ENCODE measurements around the gene PCBP2.

Gene PCBP2

GRCh38 chr12:53514628-53515290, 62.9 kb downstream of the PCBP2 start:
- Histone ChIP-seq H3K36me3 (ENCODE audit: control insufficient read depth, insufficient read depth, low read length) (peaks cover 15% of the 10 kb centered on the region), H3K4me3 (replicated peaks; ENCODE audit: low read depth, low read length) (no peak overlapping the region), H3K27me3 (replicated peaks; ENCODE audit: control insufficient read depth, insufficient read depth, low read length) (no peaks in the 10 kb centered on the region)
- no peak for TF ChIP-seq CTCF (IDR thresholded peaks at IDR 0.05; ENCODE audit: insufficient read depth, low read length, poor library complexity, severe bottlenecking)
- no peak for DNase-seq (ENCODE audit: extremely low read depth, insufficient read length)

GRCh38 chr12:53515291-53515680, 63.4 kb downstream of the PCBP2 start:
- H3K36me3 ChIP-seq (ENCODE audit: control insufficient read depth, insufficient read depth, low read length), result peaks cover 13% of the 10 kb centered on the region

GRCh38 chr12:53516758-53517455, 65.0 kb downstream of the PCBP2 start:
- H3K36me3 ChIP-seq (ENCODE audit: control insufficient read depth, insufficient read depth, low read length), result peaks cover 9% of the 10 kb centered on the region
- no peak for DNase-seq (ENCODE audit: extremely low read depth, insufficient read length)
- H3K4me3 ChIP-seq (replicated peaks; ENCODE audit: low read depth, low read length), result no peak overlapping the region
- TF ChIP-seq CTCF (IDR thresholded peaks at IDR 0.05; ENCODE audit: insufficient read depth, low read length, poor library complexity, severe bottlenecking), result no peak
- H3K27me3 ChIP-seq (replicated peaks; ENCODE audit: control insufficient read depth, insufficient read depth, low read length), result no peaks in the 10 kb centered on the region

More at GRCh38 chr12:53515291-53515680, 63.4 kb downstream of the PCBP2 start:
- no peaks in the 10 kb centered on the region for H3K27me3 ChIP-seq (replicated peaks; ENCODE audit: control insufficient read depth, insufficient read depth, low read length)
- no peak overlapping the region for H3K4me3 ChIP-seq (replicated peaks; ENCODE audit: low read depth, low read length)
- no peak for DNase-seq (ENCODE audit: extremely low read depth, insufficient read length)
- no peak for TF ChIP-seq CTCF (IDR thresholded peaks at IDR 0.05; ENCODE audit: insufficient read depth, low read length, poor library complexity, severe bottlenecking)

GRCh38 chr12:53518381-53518780, 66.5 kb downstream of the PCBP2 start:
- TF ChIP-seq CTCF (IDR thresholded peaks at IDR 0.05; ENCODE audit: insufficient read depth, low read length, poor library complexity, severe bottlenecking), result no peak
- peaks cover 12% of the 10 kb centered on the region for H3K36me3 ChIP-seq (ENCODE audit: control insufficient read depth, insufficient read depth, low read length)
- no peak overlapping the region for H3K4me3 ChIP-seq (replicated peaks; ENCODE audit: low read depth, low read length)
- no peak for DNase-seq (ENCODE audit: extremely low read depth, insufficient read length)
- H3K27me3 ChIP-seq (replicated peaks; ENCODE audit: control insufficient read depth, insufficient read depth, low read length), result no peaks in the 10 kb centered on the region

GRCh38 chr12:53523131-53523530, 71.2 kb downstream of the PCBP2 start:
- DNase-seq (ENCODE audit: extremely low read depth, insufficient read length), result no peak
- Histone ChIP-seq H3K36me3 (ENCODE audit: control insufficient read depth, insufficient read depth, low read length) (peaks cover 9% of the 10 kb centered on the region), H3K27me3 (replicated peaks; ENCODE audit: control insufficient read depth, insufficient read depth, low read length) (no peaks in the 10 kb centered on the region), H3K4me3 (replicated peaks; ENCODE audit: low read depth, low read length) (no peak overlapping the region)
- no peak for TF ChIP-seq CTCF (IDR thresholded peaks at IDR 0.05; ENCODE audit: insufficient read depth, low read length, poor library complexity, severe bottlenecking)
